ENCODE results near the gene PRKRIP1. TPM values are rescaled to one million over a fixed set of nuclear protein-coding genes. Genes with fewer than 3 reads are reported as not detected.
A peak's percentile ranks its signal among the peaks of the same experiment; 100 is the strongest.

The PRKRIP1 gene
- total and polyA plus RNA-seq, 8 donors, result 17.1 to 44.9 (median 40.3) TPM

- Histone ChIP-seq H3K9me3 (no peaks in the 10 kb centered on the region), H3K27ac (peak overlapping the region in 1 of 2 donors; percentile 80), H3K4me3 (no peak overlapping the region), H3K27me3 (no peaks in the 10 kb centered on the region), H3K36me3 (peaks cover 0 to 61% of the 10 kb centered on the region in 2 donors), H3K4me1 (peaks cover 0 to 41% of the 10 kb centered on the region in 2 donors)
- TF ChIP-seq, protein P1, sequence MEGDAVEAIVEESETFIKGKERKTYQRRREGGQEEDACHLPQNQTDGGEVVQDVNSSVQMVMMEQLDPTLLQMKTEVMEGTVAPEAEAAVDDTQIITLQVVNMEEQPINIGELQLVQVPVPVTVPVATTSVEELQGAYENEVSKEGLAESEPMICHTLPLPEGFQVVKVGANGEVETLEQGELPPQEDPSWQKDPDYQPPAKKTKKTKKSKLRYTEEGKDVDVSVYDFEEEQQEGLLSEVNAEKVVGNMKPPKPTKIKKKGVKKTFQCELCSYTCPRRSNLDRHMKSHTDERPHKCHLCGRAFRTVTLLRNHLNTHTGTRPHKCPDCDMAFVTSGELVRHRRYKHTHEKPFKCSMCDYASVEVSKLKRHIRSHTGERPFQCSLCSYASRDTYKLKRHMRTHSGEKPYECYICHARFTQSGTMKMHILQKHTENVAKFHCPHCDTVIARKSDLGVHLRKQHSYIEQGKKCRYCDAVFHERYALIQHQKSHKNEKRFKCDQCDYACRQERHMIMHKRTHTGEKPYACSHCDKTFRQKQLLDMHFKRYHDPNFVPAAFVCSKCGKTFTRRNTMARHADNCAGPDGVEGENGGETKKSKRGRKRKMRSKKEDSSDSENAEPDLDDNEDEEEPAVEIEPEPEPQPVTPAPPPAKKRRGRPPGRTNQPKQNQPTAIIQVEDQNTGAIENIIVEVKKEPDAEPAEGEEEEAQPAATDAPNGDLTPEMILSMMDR (IDR thresholded peaks at IDR 0.05), result no peak
- no peak for DNase-seq
- intact Hi-C loops (cut with DNase I), result no loop called here
- ATAC-seq, result no peak
These were observed 25.6 kb downstream of the PRKRIP1 start for GRCh38 chr7:102421706-102422240.

DNA sequence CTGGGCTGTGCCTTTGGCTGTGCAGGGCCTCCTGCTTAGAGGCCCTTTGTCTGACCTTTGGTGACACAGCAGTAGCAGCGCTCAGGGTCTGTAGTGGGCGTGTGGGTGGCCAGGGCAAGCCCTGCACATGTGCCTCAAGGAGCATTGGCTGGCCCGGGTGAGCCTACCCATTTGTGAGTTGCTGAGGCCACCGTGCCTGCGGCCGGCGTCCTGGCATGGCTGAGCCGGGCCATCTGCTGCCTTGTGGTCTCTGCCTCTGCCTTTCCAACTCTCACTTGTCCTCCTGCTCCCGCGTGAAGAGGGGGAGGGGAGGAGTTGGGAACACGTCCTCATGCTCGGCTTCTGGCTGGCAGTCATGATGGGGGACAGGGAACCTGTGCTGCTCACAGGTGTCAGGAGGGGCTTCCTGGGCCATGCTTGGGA, 28.0 kb downstream of the PRKRIP1 start:
- Histone ChIP-seq H3K4me3 (no peak overlapping the region), H3K4me1 (peaks cover 0 to 62% of the 10 kb centered on the region in 2 donors), H3K27ac (peak overlapping the region in 1 of 2 donors; percentile 97), H3K9me3 (no peaks in the 10 kb centered on the region), H3K27me3 (no peaks in the 10 kb centered on the region), H3K36me3 (peaks cover 0 to 47% of the 10 kb centered on the region in 2 donors)
- DNase-seq (no peak), ATAC-seq (no peak)
- intact Hi-C loops (cut with DNase I), result no loop called here
- TF ChIP-seq, protein P1 (IDR thresholded peaks at IDR 0.05), result no peak

GRCh38 chr7:102424787-102425218, 28.6 kb downstream of the PRKRIP1 start:
- peaks cover 0 to 69% of the 10 kb centered on the region in 2 donors for H3K4me1 ChIP-seq
- intact Hi-C loops (cut with DNase I), result no loop called here
- TF ChIP-seq, protein P1 (IDR thresholded peaks at IDR 0.05), result no peak
- peak in 1 of 4 donors; percentile 51 for DNase-seq
- peaks cover 0 to 46% of the 10 kb centered on the region in 2 donors for H3K36me3 ChIP-seq
- H3K27me3 ChIP-seq, result no peaks in the 10 kb centered on the region
- H3K9me3 ChIP-seq, result no peaks in the 10 kb centered on the region
- H3K27ac ChIP-seq, result peak overlapping the region in 1 of 2 donors; percentile 97
- no peak overlapping the region for H3K4me3 ChIP-seq
- ATAC-seq, result peak; percentile 15

GRCh38 chr7:102425639-102426267, 29.6 kb downstream of the PRKRIP1 start:
- Histone ChIP-seq H3K4me1 (peaks cover 0 to 68% of the 10 kb centered on the region in 2 donors), H3K27me3 (no peaks in the 10 kb centered on the region), H3K4me3 (peak overlapping the region in 1 of 2 donors; percentile 16), H3K36me3 (peaks cover 0 to 39% of the 10 kb centered on the region in 2 donors), H3K9me3 (no peaks in the 10 kb centered on the region), H3K27ac (peak overlapping the region; percentile 79 to 97)
- intact Hi-C loops (cut with DNase I), result no loop called here
- ATAC-seq (peak; percentile 78), DNase-seq (peak in 2 of 4 donors; percentile 87 to 94)
- TF ChIP-seq, protein P1 (IDR thresholded peaks at IDR 0.05), result no peak

- peak; percentile 63 for ATAC-seq
- Histone ChIP-seq H3K36me3 (peaks cover 0 to 33% of the 10 kb centered on the region in 2 donors), H3K4me1 (peaks cover 0 to 69% of the 10 kb centered on the region in 2 donors), H3K4me3 (peak overlapping the region in 1 of 2 donors; percentile 16), H3K27me3 (no peaks in the 10 kb centered on the region), H3K27ac (peak overlapping the region; percentile 79 to 97), H3K9me3 (no peaks in the 10 kb centered on the region)
- TF ChIP-seq, protein P1 (IDR thresholded peaks at IDR 0.05), result no peak
- peak in 2 of 4 donors; percentile 59 to 83 for DNase-seq
- intact Hi-C loops (cut with DNase I), result no loop called here
These were observed 30.3 kb downstream of the PRKRIP1 start for GRCh38 chr7:102426268-102427018.

All from left lung (tissue), 10 donors.